ENCODE results near the gene C2.

- TF ChIP-seq EZH2 (IDR thresholded peaks at IDR 0.05; ENCODE audit: borderline replicate concordance, low read depth, low read length, severe bottlenecking) = no peak
- TF ChIP-seq CTCF (IDR thresholded peaks at IDR 0.05; ENCODE audit: borderline replicate concordance, extremely low read depth, low read length, poor library complexity, severe bottlenecking) = no peak
Measured at GRCh38 chr6:31908791-31909190, 18.7 kb upstream of the C2 start.
